PC-9 (cell line): ENCODE data around the gene ARHGAP24. TPM values are rescaled to one million over a fixed set of nuclear protein-coding genes. Genes with fewer than 3 reads are reported as not detected.
"Not testable (repeated sequence)": the region's sequence is repeated elsewhere in the genome, so short reads cannot be mapped to it uniquely, and the experiment has no call there.

ENCODE experiments used
- BruUV-seq: library from RNA; stranded (reverse); fragments of 400-500 nt; replicated peaks from 2 replicates; lab custom pipeline; 2021; lab: Mats Ljungman, UMichigan
- CTCF ChIA-PET: fragments of 300-600 bp; sonication (Branson Sonifier 250); formaldehyde crosslinking; loops from one replicate; lab custom pipeline; 2022; ENCODE audit warnings: antibody characterized with exemption; lab: Charles Lee
- POLR2A ChIA-PET: fragments of 300-600 bp; sonication (Branson Sonifier 250); formaldehyde crosslinking; loops from one replicate; lab custom pipeline; 2022; ENCODE audit warnings: antibody characterized with exemption; ENCODE audit not compliant: unreplicated experiment; lab: Charles Lee
- DNase-seq, 2 experiments: peaks; one replicate each; pipeline versions ENCODE4 v3.0.0 to v3.0.0-alpha.2; 2015 to 2022; ENCODE audit warnings: mixed read lengths in 1 of 2
- H2AFZ ChIP-seq: fragments of 200-600 bp; sonication (generic); 2 replicates; pipeline ENCODE4 v1.8.1; 2017; ENCODE audit warnings: antibody characterized with exemption
- H3F3A ChIP-seq: fragments of 200-600 bp; sonication (generic); 2 replicates; pipeline ENCODE4 v1.8.1; 2017; ENCODE audit warnings: antibody characterized with exemption, mild to moderate bottlenecking, low read depth; ENCODE audit not compliant: insufficient read depth
- H3K27ac ChIP-seq: fragments of 200-600 bp; sonication (generic); 2 replicates; pipeline ENCODE4 v1.6.1; 2016; ENCODE audit warnings: mixed run types
- H3K27me3 ChIP-seq: fragments of 200-600 bp; sonication (generic); 2 replicates; pipeline ENCODE4 v1.6.1; 2016; ENCODE audit warnings: low read depth, mixed run types; ENCODE audit not compliant: insufficient read depth
- H3K36me3 ChIP-seq: fragments of 200-600 bp; sonication (generic); 2 replicates; pipeline ENCODE4 v1.6.1; 2016; ENCODE audit warnings: low read depth, mixed run types
- H3K4me1 ChIP-seq: fragments of 200-600 bp; sonication (generic); replicated peaks from 2 replicates; pipeline ENCODE4 v1.6.1; 2016; ENCODE audit warnings: mixed run types; ENCODE audit not compliant: insufficient read depth
- H3K4me2 ChIP-seq: fragments of 200-600 bp; sonication (generic); 2 replicates; pipeline ENCODE4 v1.6.1; 2017; ENCODE audit warnings: mixed run types
- H3K4me3 ChIP-seq: fragments of 200-600 bp; sonication (generic); 2 replicates; pipeline ENCODE4 v1.6.1; 2016; ENCODE audit warnings: mixed run types
- H3K79me2 ChIP-seq: fragments of 200-600 bp; sonication (generic); 2 replicates; pipeline ENCODE4 v1.6.1; 2017; ENCODE audit warnings: low read depth, mixed run types
- H3K9me2 ChIP-seq: fragments of 200-600 bp; sonication (generic); 2 replicates; pipeline ENCODE4 v1.8.1; 2017; ENCODE audit warnings: mild to moderate bottlenecking; ENCODE audit not compliant: insufficient read depth
- H3K9me3 ChIP-seq: fragments of 200-600 bp; sonication (generic); 2 replicates; pipeline ENCODE4 v1.8.1; 2016; ENCODE audit warnings: low read depth; ENCODE audit not compliant: insufficient read depth
- H4K20me1 ChIP-seq: fragments of 200-600 bp; sonication (generic); 2 replicates; pipeline ENCODE4 v1.8.1; 2017; ENCODE audit not compliant: insufficient read depth
- CTCF ChIP-seq: fragments of 200-600 bp; sonication (generic); conservative IDR thresholded peaks from 2 replicates; pipeline ENCODE4 v1.6.1; 2017; ENCODE audit warnings: mixed run types, antibody characterized with exemption, mild to moderate bottlenecking, moderate library complexity
- EZH2 ChIP-seq: fragments of 200-600 bp; sonication (generic); IDR thresholded peaks from 2 replicates; pipeline ENCODE4 v1.8.0; 2017; ENCODE audit warnings: antibody characterized with exemption, low read depth
- intact Hi-C: fragments of 100-400 bp; cut with micrococcal nuclease; formaldehyde crosslinking; loops from one replicate; pipeline ENCODE4 v1.10.0; 2022; ENCODE audit not compliant: unreplicated experiment
- total RNA-seq: library from RNA; stranded (reverse); gene quantifications from 2 replicates; pipeline ENCODE4 v1.2.3, GENCODE V29; 2021

Gene ARHGAP24
- total RNA-seq, 1 experiment from 2014 or later, result 2.2 TPM

DNA sequence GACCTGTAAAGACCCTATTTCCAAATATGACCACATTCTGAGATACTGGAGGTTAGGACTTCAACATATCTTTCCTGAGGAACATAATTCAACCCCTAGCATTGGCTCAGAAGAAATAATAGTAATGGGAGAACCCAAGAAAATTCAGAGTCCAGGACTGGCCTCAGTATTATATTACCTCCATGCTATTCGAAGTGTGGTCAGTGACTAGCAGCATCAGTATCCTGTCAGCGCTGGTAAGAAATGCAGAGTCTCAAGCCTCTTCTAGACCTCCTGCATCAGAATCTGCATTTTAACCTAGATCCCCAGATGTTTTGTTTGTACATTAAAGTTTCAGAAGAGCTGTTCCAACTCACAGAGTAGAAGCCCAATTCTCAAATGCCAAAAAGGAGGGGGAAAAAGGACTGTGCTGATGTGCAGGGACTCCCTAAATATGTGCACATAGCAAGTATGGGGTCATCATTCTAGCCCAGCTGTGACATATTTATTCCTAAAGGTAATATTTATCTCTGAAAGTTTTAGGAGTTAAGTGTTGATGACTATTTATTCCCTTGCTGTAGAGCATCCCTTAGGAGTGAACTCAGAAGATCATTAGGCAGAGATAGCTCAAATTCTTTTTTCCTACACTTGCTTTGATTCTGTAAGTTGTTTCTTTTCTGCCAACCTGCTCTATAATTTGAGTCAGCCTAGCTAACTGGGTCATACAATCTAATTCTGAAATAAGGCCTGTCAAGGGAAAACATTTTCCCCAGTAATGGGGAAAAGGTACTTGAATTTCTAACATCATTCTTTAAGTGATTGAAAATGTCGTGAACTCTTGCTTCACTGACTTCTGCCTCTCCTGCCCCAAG, 361.9 kb downstream of the ARHGAP24 start:
- no peaks in the 10 kb centered on the region for H3K79me2 ChIP-seq
- BruUV-seq, result no TSS peak
- no peak overlapping the region for H3K4me3 ChIP-seq
- intact Hi-C loops, result no loop called here
- no peaks in the 10 kb centered on the region for H3F3A ChIP-seq
- no peak overlapping the region for H2AFZ ChIP-seq
- no peaks in the 10 kb centered on the region for H3K9me3 ChIP-seq
- H3K27me3 ChIP-seq, result no peaks in the 10 kb centered on the region
- no peak for DNase-seq
- H4K20me1 ChIP-seq, result no peaks in the 10 kb centered on the region
- no peaks in the 10 kb centered on the region for H3K4me1 ChIP-seq
- no peaks in the 10 kb centered on the region for H3K36me3 ChIP-seq
- POLR2A ChIA-PET, result no interaction called here
- CTCF ChIA-PET, result no interaction called here
- no peak overlapping the region for H3K4me2 ChIP-seq
- H3K9me2 ChIP-seq, result no peaks in the 10 kb centered on the region
- no peak overlapping the region for H3K27ac ChIP-seq
- no peak for TF ChIP-seq EZH2
- TF ChIP-seq CTCF, result no peak

DNA sequence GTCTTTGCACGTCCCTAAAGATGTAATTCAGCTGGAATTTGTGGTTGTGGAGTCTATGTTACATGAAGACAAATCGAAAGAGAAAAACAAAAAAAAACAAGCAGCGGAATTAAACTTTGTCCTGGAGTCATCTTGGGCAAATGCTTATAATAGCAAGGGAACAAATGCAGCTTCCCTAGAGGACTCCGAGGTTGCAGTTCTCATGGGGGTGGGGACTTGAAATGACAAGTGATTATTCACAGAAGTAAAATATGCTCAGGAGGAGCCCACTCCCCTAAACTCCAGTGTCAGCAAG, 362.4 kb downstream of the ARHGAP24 start:
- H3K9me2 ChIP-seq, result no peaks in the 10 kb centered on the region
- no peak for TF ChIP-seq CTCF
- no peaks in the 10 kb centered on the region for H3K79me2 ChIP-seq
- BruUV-seq, result no TSS peak
- H3K27me3 ChIP-seq, result no peaks in the 10 kb centered on the region
- no peak overlapping the region for H3K27ac ChIP-seq
- no peak overlapping the region for H3K4me2 ChIP-seq
- no peak for DNase-seq
- H3K9me3 ChIP-seq, result no peaks in the 10 kb centered on the region
- H3F3A ChIP-seq, result no peaks in the 10 kb centered on the region
- ChIA-PET POLR2A (no interaction called here), CTCF (no interaction called here)
- intact Hi-C loops, result no loop called here
- H3K4me3 ChIP-seq, result no peak overlapping the region
- no peaks in the 10 kb centered on the region for H4K20me1 ChIP-seq
- H3K4me1 ChIP-seq, result no peaks in the 10 kb centered on the region
- H3K36me3 ChIP-seq, result no peaks in the 10 kb centered on the region
- H2AFZ ChIP-seq, result no peak overlapping the region

DNA sequence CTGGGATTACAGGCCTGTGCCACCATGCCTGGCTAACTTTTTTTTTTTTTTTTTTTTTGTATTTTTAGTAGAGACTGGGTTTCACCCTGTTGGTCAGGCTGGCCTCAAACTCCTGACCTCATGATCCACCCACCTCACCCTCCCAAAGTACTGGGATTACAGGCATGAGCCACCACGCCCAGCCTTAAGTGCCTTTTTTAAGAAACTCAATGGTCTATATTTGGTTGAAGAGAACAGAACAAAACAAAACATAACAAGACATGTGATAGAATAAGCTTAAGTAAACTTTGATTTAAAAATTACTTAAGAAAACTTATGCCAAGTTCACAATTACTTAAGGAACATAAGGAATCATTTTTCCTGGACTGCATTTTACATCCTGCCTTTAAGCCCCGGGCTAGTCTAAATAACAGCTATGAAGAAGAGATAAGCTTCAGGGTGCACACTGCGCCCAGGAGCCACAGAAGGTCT, 365.1 kb downstream of the ARHGAP24 start:
- POLR2A ChIA-PET, H3K27ac ChIP-seq, DNase-seq, CTCF ChIA-PET, H3K4me1 ChIP-seq, H3K27me3 ChIP-seq, H3F3A ChIP-seq, intact Hi-C loops, H3K9me3 ChIP-seq, H3K9me2 ChIP-seq, H3K79me2 ChIP-seq, H3K4me3 ChIP-seq, BruUV-seq, H4K20me1 ChIP-seq, H3K36me3 ChIP-seq, H2AFZ ChIP-seq, H3K4me2 ChIP-seq: not testable (repeated sequence)
